CD14-positive monocyte (primary cell): ENCODE measurements around the gene MIA. TPM values are rescaled to one million over a fixed set of nuclear protein-coding genes. Genes with fewer than 3 reads are reported as not detected.
A peak's percentile ranks its signal among the peaks of the same experiment; 100 is the strongest.

Experiments used
- DNase-seq, 3 donors: peaks; one replicate each; pipeline ENCODE4 v3.0.0-alpha.2; 2011 to 2022
- H2AFZ ChIP-seq: 2 replicates; pipeline ENCODE4 v1.6.0; 2012; ENCODE audit warnings: mild to moderate bottlenecking, low read depth, low read length, inconsistent platforms; ENCODE audit not compliant: insufficient read depth, poor library complexity, severe bottlenecking
- H3K27ac ChIP-seq, 2 donors: 1 replicate in 1 of 2; 2 replicates in 1 of 2; pipeline ENCODE4 v1.5.1; 2012 to 2013; ENCODE audit warnings: low read length in 2 of 2, control low read depth in 1 of 2, inconsistent platforms in 1 of 2, low read depth in 1 of 2, mild to moderate bottlenecking in 1 of 2
- H3K27me3 ChIP-seq, 2 donors: one replicate each; pipeline versions ENCODE4 v1.6.0 to v1.6.1; 2011 to 2013; ENCODE audit warnings: low read length in 2 of 2; ENCODE audit not compliant: control insufficient read depth in 2 of 2, insufficient read depth in 2 of 2
- H3K36me3 ChIP-seq, 2 donors: replicated peaks in 1 of 2; 1 replicate in 1 of 2; 2 replicates in 1 of 2; pipeline versions ENCODE4 v1.5.1 to v1.6.1; 2012 to 2013; ENCODE audit warnings: low read length in 2 of 2, control low read depth in 1 of 2, inconsistent platforms in 1 of 2, mild to moderate bottlenecking in 1 of 2; ENCODE audit not compliant: insufficient read depth in 2 of 2, control insufficient read depth in 1 of 2
- H3K4me1 ChIP-seq, 2 donors: 1 replicate in 1 of 2; 2 replicates in 1 of 2; pipeline versions ENCODE4 v1.5.1 to v1.6.1; 2012 to 2013; ENCODE audit warnings: low read length in 2 of 2, control low read depth in 1 of 2, inconsistent platforms in 1 of 2, mild to moderate bottlenecking in 1 of 2, moderate library complexity in 1 of 2; ENCODE audit not compliant: insufficient read depth in 2 of 2, control insufficient read depth in 1 of 2
- H3K4me2 ChIP-seq: replicated peaks from 2 replicates; pipeline ENCODE3; 2012; ENCODE audit warnings: low read length, moderate library complexity, mild to moderate bottlenecking; ENCODE audit not compliant: poor library complexity, severe bottlenecking; ENCODE audit errors: extremely low read depth
- H3K4me3 ChIP-seq, 3 experiments: fragments of 200-600 bp in 1 of 3; sonication (generic) in 1 of 3; replicated peaks in 1 of 3; 1 replicate in 2 of 3; 2 replicates in 1 of 3; pipeline ENCODE4 v1.5.1; 2011 to 2013; ENCODE audit warnings: low read length in 3 of 3, mild to moderate bottlenecking in 3 of 3, control low read depth in 2 of 3, low read depth in 2 of 3, inconsistent platforms in 1 of 3, moderate library complexity in 1 of 3
- H3K79me2 ChIP-seq: 2 replicates; pipeline ENCODE4 v1.6.0; 2012; ENCODE audit warnings: mild to moderate bottlenecking, control low read depth, inconsistent platforms, low read length, moderate library complexity; ENCODE audit not compliant: insufficient read depth
- H3K9ac ChIP-seq: 2 replicates; pipeline ENCODE4 v1.6.0; 2017; ENCODE audit warnings: low read length, mild to moderate bottlenecking; ENCODE audit not compliant: insufficient read depth, poor library complexity, severe bottlenecking
- H3K9me3 ChIP-seq, 2 donors: replicated peaks in 1 of 2; 1 replicate in 1 of 2; 2 replicates in 1 of 2; pipeline versions ENCODE4 v1.5.1 to v1.6.1; 2012 to 2013; ENCODE audit warnings: low read length in 2 of 2, control low read depth in 1 of 2; ENCODE audit not compliant: control insufficient read depth in 1 of 2, insufficient read depth in 1 of 2
- H4K20me1 ChIP-seq: 2 replicates; pipeline ENCODE4 v1.6.0; 2012; ENCODE audit warnings: mild to moderate bottlenecking, low read length, control low read depth, moderate library complexity; ENCODE audit not compliant: insufficient read depth
- H3K27ac Mint-ChIP-seq, 7 donors: one replicate each; pipeline ENCODE4 v1.8.0; 2020; ENCODE audit warnings: mild to moderate bottlenecking in 7 of 7, mixed read lengths in 7 of 7, moderate library complexity in 6 of 7, inconsistent platforms in 2 of 7
- H3K27me3 Mint-ChIP-seq, 3 donors: one replicate each; pipeline ENCODE4 v1.8.0; 2021 to 2022; ENCODE audit warnings: low read depth in 3 of 3, mild to moderate bottlenecking in 3 of 3, mixed read lengths in 3 of 3, moderate library complexity in 3 of 3, inconsistent platforms in 1 of 3
- H3K36me3 Mint-ChIP-seq, 2 donors: one replicate each; pipeline ENCODE4 v1.8.0; 2020; ENCODE audit warnings: mixed read lengths in 2 of 2, inconsistent platforms in 1 of 2, mild to moderate bottlenecking in 1 of 2
- H3K4me1 Mint-ChIP-seq: one replicate; pipeline ENCODE4 v1.8.0; 2020; ENCODE audit warnings: mild to moderate bottlenecking, mixed read lengths
- H3K4me3 Mint-ChIP-seq, 2 donors: one replicate each; pipeline ENCODE4 v1.8.0; 2020; ENCODE audit warnings: mild to moderate bottlenecking in 2 of 2, mixed read lengths in 2 of 2, moderate library complexity in 1 of 2
- H3K9me3 Mint-ChIP-seq, 7 donors: one replicate each; pipeline ENCODE4 v1.8.0; 2020 to 2022; ENCODE audit warnings: mixed read lengths in 7 of 7, mild to moderate bottlenecking in 6 of 7, moderate library complexity in 6 of 7, inconsistent platforms in 2 of 7
- WGBS: methylation state at CpG from one replicate; pipeline ENCODE4 v1.1.5; 2013; ENCODE audit warnings: missing lambda C conversion rate; ENCODE audit not compliant: insufficient coverage; 5-methylcytosine and 5-hydroxymethylcytosine counted together
- intact Hi-C, 2 donors: fragments of 100-400 bp; cut with micrococcal nuclease; formaldehyde crosslinking; loops; one replicate each; pipeline versions ENCODE4 v1.15.0 to v1.15.1; 2023
- polyA plus RNA-seq, 3 donors: library from polyadenylated mRNA; depleted of rRNA in 1 of 3; unstranded in 2 of 3; stranded (reverse) in 1 of 3; fragments of 300-500 nt in 2 of 3; fragments of >200 nt in 1 of 3; fragmentation: Illumina TruSeq in 2 of 3; gene quantifications; 1 replicate in 2 of 3; 2 replicates in 1 of 3; pipeline ENCODE4 v1.2.3, GENCODE V29; 2012 to 2021
- TF ChIP-seq, protein P1 (sequence below): fragments of 200-600 bp; IDR thresholded peaks from one replicate; pipeline ENCODE4 v1.8.0; 2022; ENCODE audit warnings: antibody characterized with exemption, mild to moderate bottlenecking

Gene MIA
- polyA plus RNA-seq, 3 donors: 0.47 TPM; not detected in 2

DNA sequence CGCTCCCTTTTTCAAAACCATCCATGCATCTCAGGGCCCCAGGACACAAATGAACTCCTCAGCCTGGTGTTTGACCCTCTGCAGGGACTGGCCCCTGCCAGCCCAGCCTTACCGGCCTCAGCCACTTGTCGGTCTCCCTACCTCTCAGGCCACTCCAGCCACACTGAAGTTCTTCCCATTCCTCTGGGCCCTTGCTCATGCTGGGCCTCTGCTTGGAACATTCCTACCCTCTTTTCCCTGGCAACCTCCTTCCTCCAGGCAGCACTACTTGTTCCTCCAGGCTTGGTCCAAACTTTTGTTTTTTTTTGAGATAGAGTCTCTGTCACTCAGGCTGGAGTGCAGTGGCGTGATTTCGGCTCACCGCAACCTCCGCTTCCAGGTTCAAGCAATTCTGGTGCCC, 16.0 kb downstream of the MIA start:
- Mint-ChIP-seq H3K27me3 (peaks cover 0 to 3% (median 1%) of the 10 kb centered on the region in 3 donors), H3K4me1 (peaks cover 13% of the 10 kb centered on the region), H3K4me3 (no peak overlapping the region), H3K36me3 (peaks cover 59 to 84% of the 10 kb centered on the region in 2 donors), H3K9me3 (no peaks in the 10 kb centered on the region), H3K27ac (peak overlapping the region in 2 of 7 donors; percentile 48 to 69)
- 93% methylated on average over 5 of the region's 7 CpGs for WGBS
- intact Hi-C loops: no loop called here
- Histone ChIP-seq H3K27me3 (no peaks in the 10 kb centered on the region), H3K9me3 (no peaks in the 10 kb centered on the region), H4K20me1 (peaks cover 6% of the 10 kb centered on the region), H3K4me1 (no peaks in the 10 kb centered on the region), H3K4me3 (no peak overlapping the region), H3K27ac (peak overlapping the region in 1 of 2 donors; percentile 52), H2AFZ (no peak overlapping the region), H3K36me3 (peaks cover 29 to 56% of the 10 kb centered on the region in 2 donors), H3K4me2 (no peak overlapping the region), H3K9ac (no peak overlapping the region), H3K79me2 (no peaks in the 10 kb centered on the region)
- TF ChIP-seq, protein P1, sequence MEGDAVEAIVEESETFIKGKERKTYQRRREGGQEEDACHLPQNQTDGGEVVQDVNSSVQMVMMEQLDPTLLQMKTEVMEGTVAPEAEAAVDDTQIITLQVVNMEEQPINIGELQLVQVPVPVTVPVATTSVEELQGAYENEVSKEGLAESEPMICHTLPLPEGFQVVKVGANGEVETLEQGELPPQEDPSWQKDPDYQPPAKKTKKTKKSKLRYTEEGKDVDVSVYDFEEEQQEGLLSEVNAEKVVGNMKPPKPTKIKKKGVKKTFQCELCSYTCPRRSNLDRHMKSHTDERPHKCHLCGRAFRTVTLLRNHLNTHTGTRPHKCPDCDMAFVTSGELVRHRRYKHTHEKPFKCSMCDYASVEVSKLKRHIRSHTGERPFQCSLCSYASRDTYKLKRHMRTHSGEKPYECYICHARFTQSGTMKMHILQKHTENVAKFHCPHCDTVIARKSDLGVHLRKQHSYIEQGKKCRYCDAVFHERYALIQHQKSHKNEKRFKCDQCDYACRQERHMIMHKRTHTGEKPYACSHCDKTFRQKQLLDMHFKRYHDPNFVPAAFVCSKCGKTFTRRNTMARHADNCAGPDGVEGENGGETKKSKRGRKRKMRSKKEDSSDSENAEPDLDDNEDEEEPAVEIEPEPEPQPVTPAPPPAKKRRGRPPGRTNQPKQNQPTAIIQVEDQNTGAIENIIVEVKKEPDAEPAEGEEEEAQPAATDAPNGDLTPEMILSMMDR: no peak
- DNase-seq: no peak

DNA sequence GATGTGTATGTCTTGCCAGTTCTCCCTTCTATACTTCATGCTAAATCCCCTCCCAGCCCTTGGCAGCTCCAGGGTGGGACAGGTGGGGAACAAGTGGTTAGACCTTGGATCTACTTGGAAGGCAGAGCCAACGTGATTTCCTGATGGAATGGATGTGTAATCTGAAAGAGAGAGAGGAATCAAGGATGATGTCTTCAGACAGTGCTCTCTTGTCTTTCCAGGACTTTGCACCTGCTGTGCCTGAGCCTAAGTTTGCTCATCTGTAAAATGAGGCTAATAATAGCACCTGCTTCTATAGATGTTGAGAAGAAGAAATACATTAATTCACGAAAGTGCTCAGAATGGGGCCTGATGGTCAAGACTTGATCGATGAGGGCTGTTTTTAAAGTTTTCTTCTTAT, 16.7 kb downstream of the MIA start:
- TF ChIP-seq, protein P1: no peak
- Mint-ChIP-seq H3K9me3 (no peaks in the 10 kb centered on the region), H3K4me1 (peaks cover 16% of the 10 kb centered on the region), H3K4me3 (no peak overlapping the region), H3K27me3 (peaks cover 0 to 3% (median 0%) of the 10 kb centered on the region in 3 donors), H3K36me3 (peaks cover 57 to 84% of the 10 kb centered on the region in 2 donors), H3K27ac (peak overlapping the region in 2 of 7 donors; percentile 58 to 79)
- peaks cover 5% of the 10 kb centered on the region for H4K20me1 ChIP-seq
- no peak for DNase-seq
- H3K4me3 ChIP-seq: no peak overlapping the region
- H3K27ac ChIP-seq: peak overlapping the region in 1 of 2 donors; percentile 52
- H2AFZ ChIP-seq: no peak overlapping the region
- peaks cover 27 to 56% of the 10 kb centered on the region in 2 donors for H3K36me3 ChIP-seq
- no peak overlapping the region for H3K9ac ChIP-seq
- H3K9me3 ChIP-seq: no peaks in the 10 kb centered on the region
- no peaks in the 10 kb centered on the region for H3K4me1 ChIP-seq
- WGBS: 84% methylated on average over 2 of the region's 3 CpGs
- H3K79me2 ChIP-seq: no peaks in the 10 kb centered on the region
- H3K4me2 ChIP-seq: no peak overlapping the region
- no peaks in the 10 kb centered on the region for H3K27me3 ChIP-seq
- intact Hi-C loops: no loop called here
